CD8-positive, alpha-beta memory T cell (primary cell): ENCODE measurements around the gene CDK6. TPM values are rescaled to one million over a fixed set of nuclear protein-coding genes. Genes with fewer than 3 reads are reported as not detected.

Source experiments
- CTCF ChIA-PET: fragments of 350-600 bp; sonication (Branson Sonifier 250); formaldehyde crosslinking; loops from one replicate; lab custom pipeline; 2021; ENCODE audit warnings: antibody characterized with exemption; lab: Charles Lee
- POLR2A ChIA-PET: fragments of 350-600 bp; sonication (Branson Sonifier 250); formaldehyde crosslinking; loops from one replicate; lab custom pipeline; 2021; ENCODE audit warnings: antibody characterized with exemption; lab: Charles Lee
- DNase-seq, 5 donors: peaks; one replicate each; pipeline versions ENCODE4 v3.0.0 to v3.0.0-alpha.2; 2020 to 2022; ENCODE audit warnings: mixed read lengths in 1 of 5
- H3K27ac ChIP-seq: one replicate; pipeline ENCODE4 v1.7.0; 2013; ENCODE audit warnings: low read depth, mild to moderate bottlenecking, low read length, moderate library complexity
- H3K27me3 ChIP-seq: 2 replicates; pipeline ENCODE4 v1.7.0; 2013; ENCODE audit warnings: low read length, mild to moderate bottlenecking; ENCODE audit not compliant: insufficient read depth, poor library complexity, severe bottlenecking
- H3K36me3 ChIP-seq: 2 replicates; pipeline ENCODE4 v1.7.0; 2013; ENCODE audit warnings: mild to moderate bottlenecking, low read length, moderate library complexity; ENCODE audit not compliant: insufficient read depth
- H3K4me1 ChIP-seq: 2 replicates; pipeline ENCODE4 v1.7.0; 2013; ENCODE audit warnings: mild to moderate bottlenecking, low read length, moderate library complexity; ENCODE audit not compliant: insufficient read depth
- H3K4me3 ChIP-seq: 2 replicates; pipeline ENCODE4 v1.7.0; 2013; ENCODE audit warnings: mild to moderate bottlenecking, low read length
- H3K9me3 ChIP-seq: 2 replicates; pipeline ENCODE4 v1.7.0; 2013; ENCODE audit warnings: mild to moderate bottlenecking, low read length
- H3K27ac Mint-ChIP-seq, 8 donors: one replicate each; pipeline ENCODE4 v1.8.0; 2020 to 2021; ENCODE audit warnings: mixed read lengths in 8 of 8, mild to moderate bottlenecking in 6 of 8, inconsistent platforms in 3 of 8, moderate library complexity in 3 of 8
- H3K27me3 Mint-ChIP-seq, 2 donors: one replicate each; pipeline ENCODE4 v1.8.0; 2020 to 2021; ENCODE audit warnings: mixed read lengths in 2 of 2, mild to moderate bottlenecking in 1 of 2, moderate library complexity in 1 of 2
- H3K36me3 Mint-ChIP-seq, 3 donors: one replicate each; pipeline ENCODE4 v1.8.0; 2020 to 2021; ENCODE audit warnings: mixed read lengths in 3 of 3, inconsistent platforms in 1 of 3, mild to moderate bottlenecking in 1 of 3
- H3K4me1 Mint-ChIP-seq, 3 donors: one replicate each; pipeline ENCODE4 v1.8.0; 2020 to 2021; ENCODE audit warnings: mixed read lengths in 3 of 3, inconsistent platforms in 1 of 3, mild to moderate bottlenecking in 1 of 3
- H3K4me3 Mint-ChIP-seq, 7 donors: one replicate each; pipeline ENCODE4 v1.8.0; 2020 to 2021; ENCODE audit warnings: mixed read lengths in 7 of 7, mild to moderate bottlenecking in 6 of 7, moderate library complexity in 4 of 7, inconsistent platforms in 2 of 7
- H3K9me3 Mint-ChIP-seq, 5 donors: one replicate each; pipeline ENCODE4 v1.8.0; 2020 to 2022; ENCODE audit warnings: mixed read lengths in 5 of 5, mild to moderate bottlenecking in 3 of 5, moderate library complexity in 2 of 5, inconsistent platforms in 1 of 5
- polyA plus RNA-seq: library from polyadenylated mRNA; unstranded; fragments of 300-500 nt; fragmentation: Illumina TruSeq; gene quantifications from one replicate; pipeline ENCODE4 v1.2.3, GENCODE V29; 2021
- total RNA-seq, 2 experiments: library from RNA; stranded (reverse); gene quantifications; one replicate each; pipeline ENCODE4 v1.2.3, GENCODE V29; 2021

The CDK6 gene
- total and polyA plus RNA-seq, 3 experiments from 2014 or later = 20.7 to 235 (median 231) TPM

- Mint-ChIP-seq H3K4me3 (no peak overlapping the region), H3K27ac (peak overlapping the region in 2 of 8 donors; percentile 19 to 73), H3K4me1 (peaks cover 22 to 35% (median 33%) of the 10 kb centered on the region in 3 donors), H3K36me3 (peaks cover 11 to 36% (median 12%) of the 10 kb centered on the region in 3 donors), H3K9me3 (no peaks in the 10 kb centered on the region), H3K27me3 (no peaks in the 10 kb centered on the region)
- H3K4me1 ChIP-seq = no peaks in the 10 kb centered on the region
- H3K27ac ChIP-seq = no peak overlapping the region
- ChIA-PET CTCF (no interaction called here), POLR2A (no interaction called here)
- H3K27me3 ChIP-seq = no peaks in the 10 kb centered on the region
- no peak overlapping the region for H3K4me3 ChIP-seq
- H3K9me3 ChIP-seq = no peaks in the 10 kb centered on the region
- DNase-seq = no peak
- peaks cover 5% of the 10 kb centered on the region for H3K36me3 ChIP-seq
These were observed 167.8 kb downstream of the CDK6 start for GRCh38 chr7:92668564-92668963.

GRCh38 chr7:92667816-92668535, 168.4 kb downstream of the CDK6 start:
- DNase-seq = no peak
- Mint-ChIP-seq H3K27ac (peak overlapping the region in 1 of 8 donors; percentile 19), H3K4me3 (no peak overlapping the region), H3K9me3 (no peaks in the 10 kb centered on the region), H3K4me1 (peaks cover 19 to 29% (median 28%) of the 10 kb centered on the region in 3 donors), H3K27me3 (no peaks in the 10 kb centered on the region), H3K36me3 (peaks cover 7 to 34% (median 12%) of the 10 kb centered on the region in 3 donors)
- Histone ChIP-seq H3K27ac (no peak overlapping the region), H3K9me3 (no peaks in the 10 kb centered on the region), H3K36me3 (peaks cover 5% of the 10 kb centered on the region), H3K4me1 (no peaks in the 10 kb centered on the region), H3K27me3 (no peaks in the 10 kb centered on the region), H3K4me3 (no peak overlapping the region)
- POLR2A ChIA-PET = no interaction called here
- CTCF ChIA-PET = no interaction called here

DNA sequence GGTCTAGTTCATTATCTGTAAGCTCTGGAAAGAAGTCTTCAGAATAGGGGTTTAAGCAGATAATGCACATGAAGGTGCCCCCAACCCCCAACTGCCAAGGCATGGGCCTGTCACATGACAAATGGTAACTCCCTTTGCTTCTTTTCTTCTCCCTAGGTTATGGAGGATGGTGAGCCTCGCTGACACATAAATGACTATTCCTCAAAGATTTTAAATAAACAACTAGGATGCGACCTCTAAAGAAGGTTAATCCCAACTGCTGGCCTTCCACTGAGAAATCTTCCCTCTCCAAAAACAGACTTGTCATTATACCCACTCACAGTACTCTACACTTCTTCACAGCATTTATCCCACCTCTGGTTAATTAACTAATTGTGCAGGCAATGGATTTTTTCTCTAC, 170.4 kb downstream of the CDK6 start:
- no peak for DNase-seq
- ChIA-PET CTCF (no interaction called here), POLR2A (no interaction called here)
- Histone ChIP-seq H3K36me3 (peaks cover under 1% of the 10 kb centered on the region), H3K27me3 (no peaks in the 10 kb centered on the region), H3K9me3 (no peaks in the 10 kb centered on the region), H3K27ac (no peak overlapping the region), H3K4me1 (no peaks in the 10 kb centered on the region), H3K4me3 (no peak overlapping the region)
- H3K9me3 Mint-ChIP-seq = no peaks in the 10 kb centered on the region
- H3K27ac Mint-ChIP-seq = peak overlapping the region in 3 of 8 donors; percentile 9 to 21 (median 19)
- peaks cover 5 to 29% (median 12%) of the 10 kb centered on the region in 3 donors for H3K36me3 Mint-ChIP-seq
- no peaks in the 10 kb centered on the region for H3K27me3 Mint-ChIP-seq
- H3K4me3 Mint-ChIP-seq = no peak overlapping the region
- H3K4me1 Mint-ChIP-seq = peaks cover 13 to 22% (median 16%) of the 10 kb centered on the region in 3 donors

DNA sequence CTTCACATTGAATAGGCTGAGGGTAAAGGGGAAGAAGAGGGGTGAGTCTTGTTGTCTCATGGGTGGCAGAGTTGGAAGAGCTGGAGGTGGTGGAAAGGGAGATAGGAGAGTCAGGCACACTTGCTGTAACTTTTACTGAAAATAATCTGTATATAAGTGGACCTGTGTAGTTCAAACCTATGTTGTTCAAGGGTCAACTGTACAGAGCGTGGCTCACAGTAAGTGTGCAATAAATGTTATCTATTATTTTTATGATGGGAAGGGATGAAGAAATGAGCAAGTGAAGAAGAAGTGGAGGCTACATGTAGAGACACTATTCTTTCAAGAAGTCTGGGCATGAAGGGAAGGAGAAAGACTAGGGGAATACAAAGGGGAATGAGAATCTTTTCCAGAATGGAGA, 174.7 kb downstream of the CDK6 start:
- Mint-ChIP-seq H3K36me3 (peaks cover 3 to 19% (median 8%) of the 10 kb centered on the region in 3 donors), H3K4me1 (peaks cover 13 to 22% (median 19%) of the 10 kb centered on the region in 3 donors), H3K9me3 (no peaks in the 10 kb centered on the region), H3K4me3 (no peak overlapping the region), H3K27ac (no peak overlapping the region), H3K27me3 (no peaks in the 10 kb centered on the region)
- Histone ChIP-seq H3K27me3 (no peaks in the 10 kb centered on the region), H3K4me3 (no peak overlapping the region), H3K4me1 (no peaks in the 10 kb centered on the region), H3K9me3 (no peaks in the 10 kb centered on the region), H3K36me3 (no peaks in the 10 kb centered on the region), H3K27ac (no peak overlapping the region)
- ChIA-PET CTCF (no interaction called here), POLR2A (no interaction called here)
- no peak for DNase-seq

DNA sequence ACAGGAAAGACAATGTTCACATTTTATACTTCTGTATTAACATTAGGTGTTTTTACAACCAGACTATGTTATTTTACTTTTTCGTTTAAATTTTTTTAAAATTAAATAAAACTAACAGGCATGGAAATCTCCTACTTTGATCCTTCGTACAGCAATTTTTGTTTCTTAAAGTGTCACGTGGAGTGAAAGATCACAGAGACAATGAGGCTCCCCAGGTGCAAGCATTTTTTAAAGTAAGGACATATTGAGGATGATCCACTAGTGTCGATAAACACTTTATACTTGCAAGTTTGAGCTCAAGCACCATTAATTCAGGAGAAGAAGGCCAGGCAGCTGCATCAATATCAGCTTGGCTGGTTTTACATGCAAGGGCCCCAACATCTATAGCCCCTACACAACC, 177.7 kb downstream of the CDK6 start:
- no peak for DNase-seq
- Histone ChIP-seq H3K4me3 (no peak overlapping the region), H3K4me1 (no peaks in the 10 kb centered on the region), H3K27ac (no peak overlapping the region), H3K27me3 (no peaks in the 10 kb centered on the region), H3K9me3 (no peaks in the 10 kb centered on the region), H3K36me3 (no peaks in the 10 kb centered on the region)
- ChIA-PET CTCF (no interaction called here), POLR2A (no interaction called here)
- no peaks in the 10 kb centered on the region for H3K9me3 Mint-ChIP-seq
- peaks cover 4 to 15% (median 4%) of the 10 kb centered on the region in 3 donors for H3K36me3 Mint-ChIP-seq
- H3K4me3 Mint-ChIP-seq = no peak overlapping the region
- H3K4me1 Mint-ChIP-seq = peaks cover 4 to 15% (median 9%) of the 10 kb centered on the region in 3 donors
- peak overlapping the region in 1 of 8 donors; percentile 21 for H3K27ac Mint-ChIP-seq
- no peaks in the 10 kb centered on the region for H3K27me3 Mint-ChIP-seq

- H3K4me1 ChIP-seq = no peaks in the 10 kb centered on the region
- Mint-ChIP-seq H3K27ac (peak overlapping the region in 1 of 8 donors; percentile 41), H3K9me3 (no peaks in the 10 kb centered on the region), H3K4me3 (no peak overlapping the region), H3K36me3 (peaks cover 4 to 15% (median 7%) of the 10 kb centered on the region in 3 donors), H3K27me3 (no peaks in the 10 kb centered on the region), H3K4me1 (peaks cover 7 to 21% (median 14%) of the 10 kb centered on the region in 3 donors)
- H3K4me3 ChIP-seq = no peak overlapping the region
- ChIA-PET CTCF (no interaction called here), POLR2A (no interaction called here)
- no peak for DNase-seq
- H3K9me3 ChIP-seq = no peaks in the 10 kb centered on the region
- no peak overlapping the region for H3K27ac ChIP-seq
- H3K36me3 ChIP-seq = no peaks in the 10 kb centered on the region
- no peaks in the 10 kb centered on the region for H3K27me3 ChIP-seq
These were observed 179.0 kb downstream of the CDK6 start for GRCh38 chr7:92657391-92657790.

GRCh38 chr7:92656121-92656520, 180.3 kb downstream of the CDK6 start:
- Histone ChIP-seq H3K4me1 (no peaks in the 10 kb centered on the region), H3K27me3 (no peaks in the 10 kb centered on the region), H3K27ac (no peak overlapping the region), H3K4me3 (no peak overlapping the region), H3K9me3 (no peaks in the 10 kb centered on the region), H3K36me3 (no peaks in the 10 kb centered on the region)
- H3K4me3 Mint-ChIP-seq = no peak overlapping the region
- peaks cover 9 to 21% (median 14%) of the 10 kb centered on the region in 3 donors for H3K4me1 Mint-ChIP-seq
- ChIA-PET CTCF (interaction anchor here (0.7 kb wide), 1 partner anchor 15 kb away, joined by 3 read pairs; no protein-coding TSS in a partner anchor), POLR2A (no interaction called here)
- H3K27me3 Mint-ChIP-seq = no peaks in the 10 kb centered on the region
- no peak for DNase-seq
- no peaks in the 10 kb centered on the region for H3K9me3 Mint-ChIP-seq
- H3K27ac Mint-ChIP-seq = no peak overlapping the region
- peaks cover 4 to 15% (median 7%) of the 10 kb centered on the region in 3 donors for H3K36me3 Mint-ChIP-seq

DNA sequence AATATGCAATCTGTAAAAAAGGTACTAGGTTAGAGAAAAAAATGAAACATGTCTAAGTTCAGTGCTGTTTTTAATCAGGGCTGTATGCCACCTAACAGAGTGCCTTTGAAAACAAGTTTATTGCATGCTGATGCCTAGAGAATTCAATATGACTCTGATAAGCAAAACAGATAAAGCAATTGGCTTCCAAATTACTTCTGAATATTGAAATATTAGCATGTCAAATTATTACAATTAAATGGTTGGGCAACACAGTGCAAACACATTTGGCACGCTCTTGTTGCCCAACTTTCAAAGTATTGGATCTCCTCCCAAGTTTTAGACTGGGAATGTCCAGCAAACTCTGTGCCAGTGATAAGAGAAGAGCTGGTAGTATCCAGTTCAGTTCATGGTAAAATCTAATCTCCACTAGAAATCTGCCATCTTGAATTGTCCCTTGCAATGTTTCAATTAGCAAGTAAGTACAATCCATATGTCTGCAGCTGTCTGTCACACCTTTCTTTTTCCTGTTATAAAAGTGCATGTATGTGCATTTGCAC, 181.0 kb downstream of the CDK6 start:
- Mint-ChIP-seq H3K4me3 (no peak overlapping the region), H3K4me1 (peaks cover 9 to 21% (median 14%) of the 10 kb centered on the region in 3 donors), H3K27me3 (no peaks in the 10 kb centered on the region), H3K9me3 (no peaks in the 10 kb centered on the region), H3K36me3 (peaks cover 4 to 15% (median 7%) of the 10 kb centered on the region in 3 donors), H3K27ac (no peak overlapping the region)
- Histone ChIP-seq H3K27ac (no peak overlapping the region), H3K9me3 (no peaks in the 10 kb centered on the region), H3K27me3 (no peaks in the 10 kb centered on the region), H3K4me3 (no peak overlapping the region), H3K4me1 (no peaks in the 10 kb centered on the region), H3K36me3 (no peaks in the 10 kb centered on the region)
- no peak for DNase-seq
- CTCF ChIA-PET = no interaction called here
- POLR2A ChIA-PET = no interaction called here
